NCI-H146 treated with DMSO at 0.1 percent for 48 hours (cell line): ENCODE data around the gene EPHA10.

Source experiments
- DNase-seq: peaks from one replicate; lab custom pipeline; 2025; ENCODE audit not compliant: unreplicated experiment; lab: John Stamatoyannopoulos, UW

Gene EPHA10

GRCh38 chr1:37764888-37765441, at the start of gene EPHA10:
EPHA10 (minus strand) TSS chr1:37765120; CDS start chr1:37765066, 54 bp downstream.
- DNase-seq = peak; percentile 50

- no peak for DNase-seq
Observed at GRCh38 chr1:37814252-37814651, 49.3 kb upstream of the EPHA10 start.

GRCh38 chr1:37813529-37814145, 48.7 kb upstream of the EPHA10 start:
- DNase-seq = no peak

GRCh38 chr1:37811027-37811655, 46.2 kb upstream of the EPHA10 start:
- peak; percentile 20 for DNase-seq

GRCh38 chr1:37809942-37810341, 45.0 kb upstream of the EPHA10 start:
- DNase-seq = no peak

- no peak for DNase-seq
Observed at GRCh38 chr1:37808369-37809319, 43.7 kb upstream of the EPHA10 start.

- peak; percentile 73 for DNase-seq
Observed at GRCh38 chr1:37807555-37808368, 42.8 kb upstream of the EPHA10 start, which contains the start of the genes C1orf122 and YRDC. C1orf122 (plus strand) TSS chr1:37807790; CDS start chr1:37808405, 615 bp downstream. YRDC (minus strand) TSS chr1:37808208; CDS start chr1:37808180, 28 bp downstream.

GRCh38 chr1:37807220-37807554, 42.3 kb upstream of the EPHA10 start:
- DNase-seq = no peak

GRCh38 chr1:37802439-37802838, 37.5 kb upstream of the EPHA10 start:
- no peak for DNase-seq

GRCh38 chr1:37797750-37798345, 32.9 kb upstream of the EPHA10 start:
- no peak for DNase-seq

- no peak for DNase-seq
Observed at GRCh38 chr1:37795340-37796125, 30.6 kb upstream of the EPHA10 start.

- no peak for DNase-seq
Observed at GRCh38 chr1:37794372-37795339, 29.7 kb upstream of the EPHA10 start.

GRCh38 chr1:37793773-37794371, 29.0 kb upstream of the EPHA10 start, which contains the start of gene MANEAL:
MANEAL (plus strand) TSS chr1:37793847; CDS start chr1:37794183, 336 bp downstream.
- peak; percentile 14 for DNase-seq

GRCh38 chr1:37792943-37793686, 28.2 kb upstream of the EPHA10 start:
- DNase-seq = no peak

- no peak for DNase-seq
Observed at GRCh38 chr1:37782491-37782890, 17.6 kb upstream of the EPHA10 start.

- no peak for DNase-seq
Observed at GRCh38 chr1:37778654-37779053, 13.7 kb upstream of the EPHA10 start.

- no peak for DNase-seq
Observed at GRCh38 chr1:37776946-37777516, 12.1 kb upstream of the EPHA10 start.
